Nephron (organoid): ENCODE measurements around the gene SYT5.
"Not testable (repeated sequence)": the region's sequence is repeated elsewhere in the genome, so short reads cannot be mapped to it uniquely, and the experiment has no call there.

Experiments used
- H3K27ac Mint-ChIP-seq, 3 experiments: 2 replicates each; pipeline ENCODE4 v1.8.0; 2020; ENCODE audit warnings: mixed read lengths in 3 of 3, mild to moderate bottlenecking in 2 of 3, moderate library complexity in 1 of 3
- H3K27me3 Mint-ChIP-seq: 2 replicates; pipeline ENCODE4 v1.8.0; 2021; ENCODE audit warnings: low read depth, mild to moderate bottlenecking, moderate library complexity, mixed read lengths
- H3K36me3 Mint-ChIP-seq: 2 replicates; pipeline ENCODE4 v1.8.0; 2020; ENCODE audit warnings: low read depth, mixed read lengths
- H3K4me1 Mint-ChIP-seq: 2 replicates; pipeline ENCODE4 v1.8.0; 2020; ENCODE audit warnings: mixed read lengths
- H3K4me3 Mint-ChIP-seq, 3 experiments: 2 replicates each; pipeline ENCODE4 v1.8.0; 2020; ENCODE audit warnings: mild to moderate bottlenecking in 3 of 3, mixed read lengths in 3 of 3, moderate library complexity in 2 of 3
- H3K9me3 Mint-ChIP-seq: 2 replicates; pipeline ENCODE4 v1.8.0; 2020; ENCODE audit warnings: mixed read lengths
- CTCF ChIP-seq, 3 experiments: fragments of 200-600 bp; sonication (generic); IDR thresholded peaks; one replicate each; pipeline ENCODE4 v1.5.0; 2021; ENCODE audit warnings: antibody characterized with exemption in 3 of 3; ENCODE audit not compliant: unreplicated experiment in 3 of 3

Gene SYT5

GRCh38 chr19:55209693-55210472 lies 29.8 kb upstream of the SYT5 start:
- no peaks in the 10 kb centered on the region for H3K36me3 Mint-ChIP-seq
- TF ChIP-seq CTCF (IDR thresholded peaks at IDR 0.05; ENCODE audit: unreplicated experiment in 3 of 3) = no peak
- no peak overlapping the region for H3K4me3 Mint-ChIP-seq
- H3K27ac Mint-ChIP-seq = no peak overlapping the region
- H3K27me3 Mint-ChIP-seq = peaks cover 12% of the 10 kb centered on the region
- peaks cover 4% of the 10 kb centered on the region for H3K9me3 Mint-ChIP-seq
- peaks cover 11% of the 10 kb centered on the region for H3K4me1 Mint-ChIP-seq

- peaks cover 11% of the 10 kb centered on the region for H3K4me1 Mint-ChIP-seq
- peak within 1 kb of the TSS in 1 of 3 experiments; percentile 44 for H3K4me3 Mint-ChIP-seq
- TF ChIP-seq CTCF (IDR thresholded peaks at IDR 0.05; ENCODE audit: unreplicated experiment in 3 of 3) = no peak
- H3K9me3 Mint-ChIP-seq = peaks cover 4% of the 10 kb centered on the region
- H3K27me3 Mint-ChIP-seq = peaks cover 14% of the 10 kb centered on the region
- no peak within 1 kb of the TSS for H3K27ac Mint-ChIP-seq
- no peaks in the 10 kb centered on the region for H3K36me3 Mint-ChIP-seq
Observed at GRCh38 chr19:55208880-55209692, 29.0 kb upstream of the SYT5 start, which contains the start of gene PTPRH. Gene PTPRH, minus strand, starts transcription at chr19:55209501. Its CDS starts 68 bp downstream, at chr19:55209433.

- peaks cover 11% of the 10 kb centered on the region for H3K4me1 Mint-ChIP-seq
- no peaks in the 10 kb centered on the region for H3K36me3 Mint-ChIP-seq
- H3K27ac Mint-ChIP-seq = peak overlapping the region; percentile 36 to 65 (median 54)
- no peak for TF ChIP-seq CTCF (IDR thresholded peaks at IDR 0.05; ENCODE audit: unreplicated experiment in 3 of 3)
- H3K9me3 Mint-ChIP-seq = no peaks in the 10 kb centered on the region
- H3K27me3 Mint-ChIP-seq = peaks cover 18% of the 10 kb centered on the region
- H3K4me3 Mint-ChIP-seq = peak overlapping the region; percentile 58 to 76 (median 73)
Observed at GRCh38 chr19:55206664-55207500, 26.8 kb upstream of the SYT5 start.

- TF ChIP-seq CTCF (IDR thresholded peaks at IDR 0.05; ENCODE audit: unreplicated experiment in 3 of 3) = peak in 1 of 3 experiments; percentile 9
- not testable (repeated sequence) for H3K4me3 Mint-ChIP-seq, H3K9me3 Mint-ChIP-seq, H3K4me1 Mint-ChIP-seq, H3K27ac Mint-ChIP-seq, H3K36me3 Mint-ChIP-seq
- peaks cover 24% of the 10 kb centered on the region for H3K27me3 Mint-ChIP-seq
Observed at GRCh38 chr19:55202199-55202598, 22.1 kb upstream of the SYT5 start.

GRCh38 chr19:55199620-55200204 lies 19.6 kb upstream of the SYT5 start:
- Mint-ChIP-seq H3K27ac (no peak overlapping the region), H3K4me3 (no peak overlapping the region), H3K27me3 (peaks cover 20% of the 10 kb centered on the region), H3K36me3 (no peaks in the 10 kb centered on the region), H3K4me1 (no peaks in the 10 kb centered on the region), H3K9me3 (no peaks in the 10 kb centered on the region)
- no peak for TF ChIP-seq CTCF (IDR thresholded peaks at IDR 0.05; ENCODE audit: unreplicated experiment in 3 of 3)
